ENCODE results near the gene DLG2. TPM values are rescaled to one million over a fixed set of nuclear protein-coding genes. Genes with fewer than 3 reads are reported as not detected.

DLG2 gene
- total and polyA plus RNA-seq, 2 of the 4 experiments (the other 2 are of a cell fraction): 0.31 to 0.36 TPM

DNA sequence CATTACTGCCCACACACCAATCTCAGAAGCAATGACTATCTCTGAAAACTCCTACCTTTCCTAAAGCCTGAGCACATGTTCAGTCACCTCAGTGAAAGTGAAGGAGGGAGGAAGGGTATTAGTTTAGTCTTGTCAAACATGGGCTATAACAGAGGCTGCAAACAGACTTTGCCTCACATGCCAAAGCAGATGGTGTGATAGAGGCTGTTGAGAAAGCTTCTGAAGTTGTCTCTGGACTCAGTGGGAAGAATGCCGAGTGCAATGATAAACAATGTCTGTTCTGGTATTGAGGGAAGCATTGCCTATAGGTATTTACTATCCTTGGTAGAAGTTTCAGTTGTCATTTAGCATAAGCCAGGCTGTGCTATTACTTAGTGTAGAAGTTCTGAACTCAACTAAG is 2026.5 kb downstream of the DLG2 start:
- Histone ChIP-seq H3K4me1 (ENCODE audit: control insufficient read depth, insufficient read depth, low read length) (no peaks in the 10 kb centered on the region), H3K56ac (ENCODE audit: extremely low read depth, insufficient read depth, low read length) (no peak overlapping the region), H3K27me3 (ENCODE audit: control insufficient read depth, insufficient read depth, low read length) (peaks cover 2% of the 10 kb centered on the region; the same call in 1 of the 2 replicates), H2BK5ac (ENCODE audit: low read depth, low read length, poor library complexity, severe bottlenecking) (no peak overlapping the region), H3K79me1 (ENCODE audit: low read depth in 1 of 2, low read length in 2 of 2) (no peaks in the 10 kb centered on the region), H2BK120ac (ENCODE audit: low read depth, low read length) (no peak overlapping the region), H2AK9ac (replicated peaks; ENCODE audit: low read depth, low read length, poor library complexity) (no peak overlapping the region), H2BK20ac (ENCODE audit: low read depth, low read length) (no peak overlapping the region), H3K27ac (ENCODE audit: insufficient read depth, low read length) (no peak overlapping the region), H3K36me3 (ENCODE audit: control insufficient read depth, insufficient read depth, low read length) (no peaks in the 10 kb centered on the region), H3K9me1 (ENCODE audit: insufficient read depth, low read length) (no peaks in the 10 kb centered on the region), H3K23ac (ENCODE audit: low read depth, low read length) (no peak overlapping the region), H3K9ac (ENCODE audit: low read depth, low read length) (no peak overlapping the region), H3K18ac (ENCODE audit: low read depth, low read length) (no peak overlapping the region), H2AFZ (replicated peaks; ENCODE audit: low read length, poor library complexity) (no peak overlapping the region), H2AK5ac (ENCODE audit: low read depth, low read length) (no peak overlapping the region), H3K9me3 (ENCODE audit: control insufficient read depth, insufficient read depth, low read length) (no peaks in the 10 kb centered on the region), H3K4me2 (ENCODE audit: low read depth, low read length) (no peak overlapping the region), H4K5ac (ENCODE audit: low read depth, low read length) (no peak overlapping the region), H3K4ac (ENCODE audit: low read depth, low read length) (no peak overlapping the region), H3K4me3 (ENCODE audit: insufficient read depth, low read depth, low read length) (no peak overlapping the region), H4K20me1 (ENCODE audit: insufficient read depth, low read length) (no peaks in the 10 kb centered on the region), H3K14ac (replicated peaks; ENCODE audit: low read depth, low read length) (no peak overlapping the region), H2BK15ac (ENCODE audit: low read depth, low read length) (no peak overlapping the region), H4K91ac (ENCODE audit: insufficient read depth, low read depth, low read length) (no peak overlapping the region), H4K8ac (ENCODE audit: low read depth in 2 of 2, low read length in 2 of 2) (no peak overlapping the region)
- TF ChIP-seq, protein P1, sequence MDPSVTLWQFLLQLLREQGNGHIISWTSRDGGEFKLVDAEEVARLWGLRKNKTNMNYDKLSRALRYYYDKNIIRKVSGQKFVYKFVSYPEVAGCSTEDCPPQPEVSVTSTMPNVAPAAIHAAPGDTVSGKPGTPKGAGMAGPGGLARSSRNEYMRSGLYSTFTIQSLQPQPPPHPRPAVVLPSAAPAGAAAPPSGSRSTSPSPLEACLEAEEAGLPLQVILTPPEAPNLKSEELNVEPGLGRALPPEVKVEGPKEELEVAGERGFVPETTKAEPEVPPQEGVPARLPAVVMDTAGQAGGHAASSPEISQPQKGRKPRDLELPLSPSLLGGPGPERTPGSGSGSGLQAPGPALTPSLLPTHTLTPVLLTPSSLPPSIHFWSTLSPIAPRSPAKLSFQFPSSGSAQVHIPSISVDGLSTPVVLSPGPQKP (IDR thresholded peaks at IDR 0.05; ENCODE audit: borderline replicate concordance, low read depth, low read length): no peak
- no peak for TF ChIP-seq CHD1 (IDR thresholded peaks at IDR 0.05; ENCODE audit: low read depth, low read length)
- TF ChIP-seq RFX5 (IDR thresholded peaks at IDR 0.05; ENCODE audit: low read depth, low read length): no peak
- no peak for TF ChIP-seq FOS (IDR thresholded peaks at IDR 0.05; ENCODE audit: low read depth, low read length)
- TF ChIP-seq CEBPB (IDR thresholded peaks at IDR 0.05; ENCODE audit: low read depth, low read length): no peak
- TF ChIP-seq RAD21 (IDR thresholded peaks at IDR 0.05; ENCODE audit: low read length): no peak
- TF ChIP-seq MAFK (IDR thresholded peaks at IDR 0.05; ENCODE audit: low read depth, low read length): no peak
- no peak for TF ChIP-seq RCOR1 (IDR thresholded peaks at IDR 0.05; ENCODE audit: insufficient replicate concordance, low read length)
- TF ChIP-seq MXI1 (IDR thresholded peaks at IDR 0.05; ENCODE audit: borderline replicate concordance, low read depth, low read length): no peak
- TF ChIP-seq POLR2A (IDR thresholded peaks at IDR 0.05; ENCODE audit: low read depth, low read length): no peak
- TF ChIP-seq, protein P2, sequence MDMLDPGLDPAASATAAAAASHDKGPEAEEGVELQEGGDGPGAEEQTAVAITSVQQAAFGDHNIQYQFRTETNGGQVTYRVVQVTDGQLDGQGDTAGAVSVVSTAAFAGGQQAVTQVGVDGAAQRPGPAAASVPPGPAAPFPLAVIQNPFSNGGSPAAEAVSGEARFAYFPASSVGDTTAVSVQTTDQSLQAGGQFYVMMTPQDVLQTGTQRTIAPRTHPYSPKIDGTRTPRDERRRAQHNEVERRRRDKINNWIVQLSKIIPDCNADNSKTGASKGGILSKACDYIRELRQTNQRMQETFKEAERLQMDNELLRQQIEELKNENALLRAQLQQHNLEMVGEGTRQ (IDR thresholded peaks at IDR 0.05; ENCODE audit: low read depth, low read length): no peak
- TF ChIP-seq, protein P3, sequence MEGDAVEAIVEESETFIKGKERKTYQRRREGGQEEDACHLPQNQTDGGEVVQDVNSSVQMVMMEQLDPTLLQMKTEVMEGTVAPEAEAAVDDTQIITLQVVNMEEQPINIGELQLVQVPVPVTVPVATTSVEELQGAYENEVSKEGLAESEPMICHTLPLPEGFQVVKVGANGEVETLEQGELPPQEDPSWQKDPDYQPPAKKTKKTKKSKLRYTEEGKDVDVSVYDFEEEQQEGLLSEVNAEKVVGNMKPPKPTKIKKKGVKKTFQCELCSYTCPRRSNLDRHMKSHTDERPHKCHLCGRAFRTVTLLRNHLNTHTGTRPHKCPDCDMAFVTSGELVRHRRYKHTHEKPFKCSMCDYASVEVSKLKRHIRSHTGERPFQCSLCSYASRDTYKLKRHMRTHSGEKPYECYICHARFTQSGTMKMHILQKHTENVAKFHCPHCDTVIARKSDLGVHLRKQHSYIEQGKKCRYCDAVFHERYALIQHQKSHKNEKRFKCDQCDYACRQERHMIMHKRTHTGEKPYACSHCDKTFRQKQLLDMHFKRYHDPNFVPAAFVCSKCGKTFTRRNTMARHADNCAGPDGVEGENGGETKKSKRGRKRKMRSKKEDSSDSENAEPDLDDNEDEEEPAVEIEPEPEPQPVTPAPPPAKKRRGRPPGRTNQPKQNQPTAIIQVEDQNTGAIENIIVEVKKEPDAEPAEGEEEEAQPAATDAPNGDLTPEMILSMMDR (conservative IDR thresholded peaks at IDR 0.05; ENCODE audit: low read depth, low read length): no peak
- no peak for TF ChIP-seq SMC3 (IDR thresholded peaks at IDR 0.05; ENCODE audit: low read depth, low read length)
- ATAC-seq (ENCODE audit: low read depth): no peak
- intact Hi-C loops (cut with micrococcal nuclease): no loop called here
- dilution Hi-C loops (cut with HindIII; ENCODE audit: low sequenced_read_pairs, unreplicated experiment): no loop called here
- no TSS peak for BruUV-seq (replicated peaks)
- CTCF ChIA-PET: no interaction called here
- no CpG with 5 or more reads among the region's 1 CpG for WGBS, 2 experiments (ENCODE audit: extremely low coverage in 2 of 2, insufficient read length in 1 of 2)
- DNase-seq: no peak
- POLR2A ChIA-PET (ENCODE audit: unreplicated experiment): no interaction called here
- in situ Hi-C loops (cut with MboI; ENCODE audit: low sequenced_read_pairs): no loop called here

Measured in IMR-90 (cell line).